Stimulated activated CD4-positive, alpha-beta T cell treated with anti-CD3 and anti-CD28 coated beads, Interleukin-2, amount 100 ng/mL, for 24 hours (primary cell): ENCODE results near the gene BAD.
"Not testable (repeated sequence)": the region's sequence is repeated elsewhere in the genome, so short reads cannot be mapped to it uniquely, and the experiment has no call there.

Source experiments
- DNase-seq, 2 donors: peaks; one replicate each; pipeline ENCODE4 v3.0.0-alpha.2; 2020

BAD gene

DNA sequence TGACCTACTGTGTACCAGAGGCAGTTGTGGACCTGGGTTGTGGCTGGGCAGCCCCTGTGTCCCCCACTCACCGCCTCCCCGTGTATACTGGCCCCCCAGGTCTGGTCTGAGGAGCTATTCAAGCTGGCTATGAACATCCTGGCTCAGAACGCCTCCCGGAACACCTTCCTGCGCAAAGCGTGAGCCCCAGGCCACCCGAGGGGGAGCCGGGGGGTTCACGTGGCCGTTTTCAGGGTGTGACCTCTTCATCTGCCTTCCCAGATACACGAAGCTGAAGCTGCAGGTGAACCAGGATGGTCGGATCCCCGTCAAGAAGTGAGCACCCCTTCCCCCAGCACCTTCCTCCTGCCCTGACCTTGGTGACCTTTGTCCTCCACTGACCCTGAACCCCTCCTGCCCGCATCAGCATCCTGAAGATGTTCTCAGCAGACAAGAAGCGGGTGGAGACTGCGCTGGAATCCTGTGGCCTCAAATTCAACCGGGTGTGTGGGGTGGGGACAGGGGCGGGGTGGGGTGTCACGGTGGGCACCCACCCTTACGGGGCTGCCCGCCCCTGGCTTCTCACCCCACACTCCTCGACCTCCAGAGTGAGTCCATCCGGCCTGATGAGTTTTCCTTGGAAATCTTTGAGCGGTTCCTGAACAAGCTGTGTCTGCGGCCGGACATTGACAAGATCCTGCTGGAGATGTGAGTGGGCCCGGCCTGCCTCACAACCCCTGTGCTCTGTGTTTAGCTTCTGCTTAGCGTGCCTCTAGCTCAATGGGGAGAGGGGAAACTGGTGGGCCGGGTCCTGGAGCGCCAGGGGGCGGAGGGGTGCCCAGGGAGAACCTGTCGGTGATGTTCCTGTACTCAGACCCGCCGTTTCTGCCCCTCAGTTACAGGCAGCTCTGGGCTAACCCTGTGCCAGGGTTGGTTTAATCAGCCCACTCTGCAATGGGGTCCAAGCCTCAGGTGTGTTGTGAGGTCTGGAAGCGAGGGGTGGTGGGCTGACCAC lies 29.0 kb downstream of the BAD start:
- DNase-seq, result no peak

DNA sequence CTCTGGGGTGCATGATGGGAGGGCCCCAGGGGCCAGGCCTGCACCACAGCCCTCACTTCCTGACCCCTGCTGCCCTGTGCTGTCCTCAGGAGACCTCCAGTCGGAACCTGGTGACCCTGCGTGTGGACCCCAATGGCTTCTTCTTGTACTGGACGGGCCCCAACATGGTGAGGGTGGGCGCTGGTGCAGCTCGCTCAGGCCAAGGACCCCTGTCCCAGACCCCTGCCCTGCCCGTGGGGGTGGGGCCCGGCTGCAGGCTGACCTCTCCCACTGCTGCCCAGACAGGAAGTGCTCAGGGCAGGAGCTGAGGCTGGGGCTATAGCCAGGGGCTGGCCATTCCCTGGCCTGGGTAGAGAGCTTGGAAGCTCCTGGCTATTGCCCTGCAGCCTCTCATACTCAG lies 30.1 kb downstream of the BAD start:
- no peak for DNase-seq

DNA sequence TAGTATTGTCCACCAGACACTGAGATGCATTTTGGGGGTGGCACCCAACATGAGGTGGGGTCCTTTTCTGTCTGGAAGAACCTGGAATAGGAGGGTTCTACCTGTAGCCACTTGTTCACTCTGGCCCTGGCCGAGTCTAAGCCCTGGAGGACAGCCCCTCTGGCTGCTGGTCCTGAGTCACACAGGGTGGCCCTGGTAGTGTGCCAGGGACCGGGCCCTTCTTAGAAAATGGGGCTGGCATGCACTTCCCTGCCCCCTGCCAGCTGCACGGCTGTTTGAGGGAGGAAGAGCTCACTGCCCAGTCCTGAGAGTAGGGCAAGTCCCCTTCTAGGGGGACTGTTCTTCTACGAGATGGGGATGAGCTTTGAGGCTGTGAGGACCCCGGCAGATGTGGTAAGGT lies 31.0 kb downstream of the BAD start:
- no peak for DNase-seq

DNA sequence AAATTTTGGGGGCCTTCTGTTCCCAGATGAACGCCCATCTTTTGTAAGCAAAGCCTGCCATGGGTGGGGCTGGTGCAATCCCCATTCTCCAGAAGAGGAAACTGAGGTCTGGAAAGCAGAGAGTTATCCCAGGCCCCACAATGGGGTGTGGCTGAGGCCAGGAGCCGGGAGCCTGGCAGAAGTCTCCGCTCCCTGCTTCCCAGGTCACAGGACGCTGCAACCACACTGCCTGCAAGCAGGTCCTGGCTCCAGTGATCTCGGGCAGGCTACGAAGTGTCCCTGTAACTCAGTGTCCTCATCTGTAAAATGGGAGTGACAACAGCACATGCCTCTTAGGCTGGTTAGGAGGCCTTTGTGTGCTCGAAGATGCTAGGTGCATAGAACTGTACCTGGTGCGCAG lies 31.4 kb downstream of the BAD start:
- DNase-seq, result no peak

DNA sequence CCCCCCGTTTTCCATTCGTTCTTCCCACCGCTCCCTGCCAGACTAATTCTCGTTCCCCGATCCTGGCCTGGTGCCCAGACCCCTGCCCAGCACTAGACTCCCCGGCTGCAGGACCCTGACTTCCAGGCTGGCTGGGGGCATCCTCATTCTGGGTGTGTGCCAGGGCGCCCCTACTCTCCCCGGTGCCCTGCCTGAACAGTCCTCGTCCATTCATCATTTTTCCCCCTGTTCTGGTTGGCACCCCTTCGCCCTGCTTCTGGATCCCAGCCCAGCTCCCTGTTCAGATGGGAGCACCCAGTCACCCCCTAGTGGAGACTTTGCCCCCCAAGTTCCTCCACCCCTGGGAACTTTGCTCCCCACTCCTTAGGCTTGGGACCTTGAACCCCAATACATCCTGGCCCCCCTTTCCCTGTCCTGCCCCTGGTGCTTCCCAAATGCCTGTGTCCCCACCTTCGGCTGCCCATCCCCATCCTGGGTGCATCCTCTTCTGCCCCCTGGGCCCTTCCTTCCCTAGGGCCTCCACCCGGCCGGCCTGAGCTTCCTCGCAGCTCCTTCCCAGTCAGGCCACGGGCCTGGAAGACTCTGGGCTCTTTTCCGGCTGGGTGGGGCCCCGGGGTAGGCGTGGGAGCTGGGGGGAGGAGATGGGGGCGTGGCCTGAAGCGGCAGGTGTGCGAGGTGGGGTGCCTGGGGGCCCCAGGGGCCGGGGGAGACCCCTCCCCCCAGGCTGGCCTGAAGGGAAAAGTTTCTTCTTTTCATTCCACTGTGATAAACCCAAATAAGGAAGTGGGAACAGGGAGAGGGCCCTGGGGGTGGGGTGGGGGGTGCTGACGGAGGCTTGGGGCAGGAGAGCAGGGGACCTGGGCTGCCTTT lies 32.2 kb downstream of the BAD start:
- peak in 1 of 2 donors; percentile 52 for DNase-seq

DNA sequence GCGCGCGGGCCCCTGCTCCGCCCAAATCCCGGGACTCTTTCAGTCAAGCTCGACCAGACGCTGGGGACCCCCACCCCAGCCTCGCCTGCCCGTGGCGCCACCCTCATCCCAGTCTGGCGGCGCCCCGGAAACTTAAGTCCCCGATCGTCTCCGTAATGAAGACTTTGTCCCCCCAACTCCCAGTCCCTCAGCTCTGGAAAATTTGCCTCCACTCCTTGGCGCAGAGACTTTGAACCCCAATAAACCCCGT lies 32.8 kb downstream of the BAD start:
- no peak for DNase-seq

DNA sequence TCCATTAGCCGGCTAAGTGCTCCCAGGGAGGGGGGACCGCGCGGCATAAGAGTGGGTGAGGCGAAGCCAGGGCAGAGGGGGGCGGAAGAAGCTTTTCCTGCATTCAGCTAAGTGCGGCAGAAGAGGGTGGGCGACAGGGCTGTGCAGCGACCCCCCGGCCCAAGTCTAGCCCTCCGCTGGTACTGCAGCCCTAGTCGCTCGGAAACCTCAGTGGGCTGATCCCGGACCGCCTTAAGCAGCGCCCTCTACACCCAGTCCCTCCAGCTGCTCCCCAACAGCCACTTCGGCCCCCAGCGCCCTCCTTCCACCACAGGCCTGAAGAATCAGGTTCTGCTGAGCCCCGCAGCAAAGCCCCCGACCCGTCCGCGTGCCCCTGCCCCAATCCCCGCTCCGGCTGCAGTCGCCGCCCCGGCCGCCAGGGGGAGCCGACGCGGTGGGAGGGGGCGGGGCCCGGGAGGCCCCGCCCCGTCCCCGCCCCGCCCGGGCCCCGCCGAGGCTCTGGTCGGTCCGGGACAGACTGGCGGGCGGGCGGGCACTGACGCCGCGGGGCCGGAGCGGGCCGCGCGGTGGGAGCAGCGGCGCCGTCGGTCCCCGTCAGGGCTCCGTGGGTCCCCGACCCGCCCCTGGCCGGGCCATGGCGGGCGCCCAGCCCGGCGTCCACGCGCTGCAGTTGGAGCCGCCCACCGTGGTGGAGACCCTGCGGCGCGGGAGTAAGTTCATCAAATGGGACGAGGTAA lies 33.3 kb downstream of the BAD start, which contains the start of gene PLCB3:
Gene PLCB3, plus strand, starts transcription at position 515 of the 737 bp plus-strand sequence. Its CDS starts 120 bp downstream, at position 635.
- peak; percentile 70 to 75 for DNase-seq

DNA sequence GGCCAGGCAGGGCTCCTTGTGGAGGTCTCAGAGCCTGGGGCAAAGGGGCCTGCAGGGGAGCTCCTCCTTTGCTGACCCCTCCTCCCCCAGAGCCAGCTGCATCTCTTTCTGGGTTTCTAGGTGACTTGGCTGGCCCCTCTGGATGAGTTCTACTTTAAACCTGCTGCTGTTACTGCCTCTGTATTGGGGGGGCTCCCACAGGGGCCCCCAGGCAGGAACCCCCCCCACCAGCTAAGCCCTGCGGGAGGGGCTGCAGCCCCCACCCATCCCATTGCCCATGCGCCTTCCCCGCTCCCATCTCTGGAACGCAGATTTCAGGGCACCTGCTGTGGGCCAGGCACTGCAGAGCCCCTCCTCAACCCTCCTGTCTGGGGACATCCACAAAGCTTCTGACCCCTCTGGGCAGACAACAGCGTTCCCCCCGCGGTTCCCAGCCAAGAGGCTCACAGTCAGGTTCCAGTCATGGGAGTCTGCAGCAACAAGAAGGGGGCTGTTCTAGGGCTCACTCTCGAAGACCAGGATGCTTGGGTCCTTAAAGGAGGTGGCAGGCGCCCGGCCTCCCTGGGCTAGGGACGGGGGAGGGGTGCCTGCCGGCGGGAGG lies 34.0 kb downstream of the BAD start:
- DNase-seq, result no peak

DNA sequence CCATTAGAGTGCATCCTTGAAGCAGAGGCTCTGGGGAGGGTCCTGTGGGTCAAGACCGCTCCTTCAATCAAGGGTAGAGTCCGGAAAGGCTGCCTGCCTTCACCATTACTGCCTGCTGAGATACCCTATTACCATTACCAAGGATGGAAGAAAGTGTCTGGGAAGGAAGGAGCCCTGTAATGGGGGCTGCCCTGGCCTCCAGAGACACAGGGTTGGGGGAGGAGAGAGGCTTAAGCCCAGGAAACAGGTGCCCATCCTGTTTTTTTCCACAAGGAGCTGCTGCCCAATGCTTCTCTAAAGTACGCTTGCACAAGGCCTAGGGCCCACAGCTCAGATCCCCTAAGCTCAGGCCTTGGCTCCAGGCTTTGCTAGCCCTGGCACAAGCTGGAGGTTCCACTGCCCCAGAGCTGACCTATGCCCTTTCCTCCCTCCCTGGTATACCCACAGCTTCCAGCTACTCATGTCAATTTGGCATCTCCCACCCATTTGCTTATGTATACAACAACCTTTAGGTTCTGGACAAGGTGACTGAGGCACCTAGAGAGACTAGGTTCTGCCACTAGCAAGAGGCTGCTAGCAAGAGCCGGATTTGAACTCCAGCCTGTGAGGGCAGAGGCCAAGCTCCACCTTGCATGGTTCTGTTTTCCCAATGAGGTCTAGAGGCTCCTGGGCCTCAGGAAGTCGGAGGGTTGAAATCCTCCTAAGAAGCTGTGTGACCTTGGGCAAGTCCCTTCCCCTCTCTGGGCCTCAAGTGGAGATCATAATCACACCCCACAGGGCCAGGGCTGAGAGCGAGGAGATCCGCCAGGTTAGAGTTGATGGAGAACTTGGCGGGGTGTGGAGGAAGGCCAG lies 34.7 kb downstream of the BAD start:
- DNase-seq, result no peak

DNA sequence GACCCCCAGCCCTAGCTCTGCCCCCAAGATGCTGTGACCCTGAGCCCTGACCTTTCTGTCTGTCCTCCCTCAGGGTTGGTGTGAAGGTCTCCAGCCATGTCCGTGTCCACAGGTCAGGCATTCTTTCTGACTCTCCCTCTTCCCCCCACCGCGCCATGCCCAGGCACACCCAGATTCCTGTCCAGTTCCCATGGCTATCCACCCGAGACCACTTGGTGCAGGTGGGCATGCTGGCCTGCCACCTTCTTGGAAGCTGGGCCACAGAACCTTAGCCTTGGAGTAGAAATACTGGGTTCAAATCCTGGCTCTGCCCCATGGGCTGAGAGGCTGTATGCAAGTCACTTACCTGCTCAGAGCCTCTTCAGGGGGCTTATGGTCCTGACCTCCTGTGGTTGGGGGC lies 35.4 kb downstream of the BAD start:
- no peak for DNase-seq

DNA sequence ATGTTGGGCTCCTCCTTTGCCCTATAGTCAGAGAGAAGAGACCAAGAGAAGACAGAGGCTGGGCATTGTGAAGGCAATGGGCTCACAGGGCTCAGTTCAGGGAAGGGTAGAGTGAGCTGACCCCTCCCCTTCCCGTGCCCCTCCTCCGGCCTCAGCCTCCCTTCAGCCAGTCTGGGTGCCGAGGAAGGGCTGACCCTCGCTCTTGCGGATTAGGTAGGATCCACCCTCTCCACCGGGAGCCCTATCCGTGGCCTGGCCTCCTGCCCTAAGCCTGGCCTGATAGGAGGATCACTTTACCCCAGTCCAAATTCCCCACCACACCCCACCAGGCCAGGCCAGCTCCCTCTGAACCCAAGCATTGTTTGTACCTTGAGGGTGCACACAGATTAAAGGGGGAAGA lies 35.9 kb downstream of the BAD start:
- no peak for DNase-seq

DNA sequence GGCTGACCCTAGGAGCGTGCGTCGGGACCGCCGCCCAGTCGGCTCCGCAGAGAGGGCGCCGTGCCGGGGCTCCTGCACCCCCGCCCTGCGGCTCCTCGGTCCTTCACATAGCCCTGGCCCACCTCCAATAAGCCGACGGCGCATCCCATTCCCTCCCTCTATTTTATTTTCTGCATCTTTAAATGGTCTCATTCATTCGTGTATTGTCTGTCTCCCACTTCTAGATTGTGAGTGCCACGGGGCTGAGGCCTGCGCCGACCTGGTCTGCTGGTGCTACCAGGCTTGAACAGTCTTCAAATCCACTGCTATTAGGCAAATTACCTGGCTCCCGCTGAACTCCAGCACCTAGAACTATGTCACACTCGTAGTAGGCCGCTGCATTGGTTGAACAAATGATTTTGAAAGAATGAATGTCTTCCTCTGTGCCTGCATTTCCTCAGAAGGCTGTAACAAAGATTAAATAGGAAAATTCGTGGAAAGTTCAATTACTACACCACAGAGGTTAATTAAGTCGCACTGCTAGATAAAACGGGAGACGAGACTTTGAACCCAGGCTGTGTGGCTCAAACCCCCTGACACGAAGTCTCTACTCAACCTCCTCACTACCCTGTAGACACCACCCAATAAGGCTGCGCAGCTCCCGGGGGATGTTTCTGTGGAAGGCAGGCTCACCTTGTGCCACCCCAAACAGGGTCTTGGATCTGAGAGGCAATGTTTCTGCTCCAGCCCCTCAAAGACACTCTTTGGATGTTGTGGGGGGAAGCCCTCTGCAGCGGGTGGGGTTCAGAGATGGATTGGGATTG lies 36.5 kb downstream of the BAD start:
- DNase-seq, result no peak

DNA sequence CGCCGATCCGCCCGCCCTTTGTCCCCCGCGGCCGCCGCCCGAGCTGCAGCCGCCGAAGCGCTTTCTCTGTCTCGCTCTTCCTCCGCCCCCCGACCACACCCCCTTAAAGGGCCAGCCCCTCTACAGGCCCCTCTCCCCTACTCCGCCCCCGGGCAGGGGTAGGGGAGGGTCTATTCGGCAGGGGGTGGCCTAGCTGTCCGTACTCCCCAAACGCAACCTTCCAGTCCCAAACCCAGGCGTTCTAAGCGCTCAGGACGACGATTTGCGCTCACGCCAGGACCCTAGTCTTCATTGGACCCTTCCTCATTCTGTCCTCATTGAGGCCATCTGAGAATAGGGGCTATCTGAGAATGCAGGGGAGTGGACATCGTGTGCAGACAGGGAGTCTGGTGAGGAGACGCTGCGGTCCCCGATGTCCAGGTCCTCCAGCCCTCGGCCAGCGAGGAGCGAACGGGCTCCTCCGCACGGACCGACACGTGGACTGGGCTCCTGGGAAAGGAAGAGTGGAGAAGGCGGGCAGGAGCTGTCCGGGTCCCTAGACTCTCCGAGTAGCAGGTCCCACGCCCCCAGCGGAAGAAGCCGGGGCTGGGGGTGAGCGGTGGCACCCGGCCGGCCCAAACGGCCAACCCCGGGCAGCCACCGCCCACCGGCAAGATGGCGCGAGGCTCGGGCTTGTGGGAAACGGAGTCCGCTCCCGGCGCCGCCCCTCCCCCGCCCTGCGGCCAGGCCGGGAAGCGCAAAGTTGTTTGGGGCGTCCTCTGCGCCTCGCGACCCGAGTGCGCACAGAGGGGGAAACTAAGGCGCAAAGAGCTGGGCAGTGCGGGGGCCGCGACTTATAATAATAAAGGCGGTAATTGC lies 37.4 kb downstream of the BAD start, which contains the start of gene PPP1R14B:
Gene PPP1R14B, minus strand, starts transcription at position 73 of the 858 bp plus-strand sequence. CDS start 270 bp downstream, outside the sequence.
- DNase-seq, result peak; percentile 88 to 89

DNA sequence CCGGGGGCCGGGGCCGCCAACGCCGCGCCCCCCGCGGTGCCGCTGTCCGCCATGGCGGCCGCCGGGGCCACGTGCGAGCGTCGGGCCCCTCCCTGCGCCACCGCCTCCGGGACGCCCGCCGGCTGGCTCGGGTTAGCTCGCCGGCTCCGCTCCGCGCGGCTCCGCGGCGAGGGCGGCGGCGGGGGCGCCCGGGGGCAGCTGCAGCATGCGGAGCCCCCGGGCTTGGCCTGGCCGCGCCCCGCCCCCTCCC lies 37.9 kb downstream of the BAD start:
- not testable (repeated sequence) for DNase-seq

DNA sequence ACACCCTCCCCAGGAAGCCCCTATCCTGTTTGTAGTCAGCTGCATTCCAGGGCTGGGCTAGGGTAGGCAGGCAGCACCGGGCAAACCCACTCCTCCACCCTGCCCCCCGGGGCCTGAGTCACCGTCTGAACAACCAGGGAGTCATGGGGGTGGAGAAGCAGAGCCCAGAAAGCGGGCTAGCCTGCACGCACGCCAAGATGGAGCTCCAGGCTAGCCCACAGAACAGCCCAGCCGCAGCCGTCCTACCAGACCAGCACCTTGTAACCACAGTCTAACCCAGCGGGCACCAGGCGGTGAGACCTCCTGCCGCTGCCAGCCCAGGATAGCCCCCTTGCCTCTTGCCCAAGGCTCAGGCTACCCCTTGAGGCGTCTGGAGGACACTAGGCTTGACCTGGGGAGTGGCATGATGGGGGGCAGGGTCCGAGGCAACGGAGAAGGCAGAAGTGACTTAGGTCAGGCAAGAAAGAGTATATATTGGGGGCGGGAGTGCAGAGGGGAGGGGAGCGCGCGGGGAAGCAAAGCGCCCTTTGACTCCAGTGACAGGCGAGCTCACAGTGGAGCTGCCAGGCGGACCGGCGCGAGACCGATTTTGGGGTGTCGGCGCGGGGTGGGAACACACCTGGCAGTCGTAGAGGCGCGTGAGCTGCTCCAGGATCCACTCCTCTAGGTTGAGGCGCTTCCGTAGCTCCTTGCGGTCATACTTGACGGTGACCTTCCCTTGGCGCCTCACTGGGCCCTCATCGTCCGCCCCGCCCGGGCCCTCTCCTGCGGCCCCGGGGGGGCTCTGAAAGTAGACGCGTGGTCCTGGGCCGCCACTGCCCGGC lies 38.5 kb downstream of the BAD start:
- peak; percentile 83 to 85 for DNase-seq

DNA sequence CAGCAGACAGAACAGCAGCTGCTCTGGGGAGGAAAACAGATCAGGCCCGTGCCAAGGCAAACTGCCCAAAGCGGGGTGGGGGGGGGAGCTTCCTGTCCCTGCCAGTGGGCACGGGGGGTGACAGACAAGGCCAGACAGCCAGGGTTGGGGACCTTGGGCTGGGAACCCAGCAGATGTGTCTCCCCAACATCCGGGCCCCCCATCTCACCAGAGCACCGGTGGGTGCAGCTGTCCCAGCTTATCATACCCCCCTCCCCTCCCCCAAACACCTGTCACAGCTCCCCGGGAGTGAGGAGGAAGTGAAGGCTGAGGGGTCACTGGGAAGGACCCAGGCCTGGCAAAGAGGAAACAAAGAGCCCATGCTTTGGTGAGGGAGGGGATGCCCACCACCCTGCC lies 39.1 kb downstream of the BAD start:
- peak in 1 of 2 donors; percentile 34 for DNase-seq

DNA sequence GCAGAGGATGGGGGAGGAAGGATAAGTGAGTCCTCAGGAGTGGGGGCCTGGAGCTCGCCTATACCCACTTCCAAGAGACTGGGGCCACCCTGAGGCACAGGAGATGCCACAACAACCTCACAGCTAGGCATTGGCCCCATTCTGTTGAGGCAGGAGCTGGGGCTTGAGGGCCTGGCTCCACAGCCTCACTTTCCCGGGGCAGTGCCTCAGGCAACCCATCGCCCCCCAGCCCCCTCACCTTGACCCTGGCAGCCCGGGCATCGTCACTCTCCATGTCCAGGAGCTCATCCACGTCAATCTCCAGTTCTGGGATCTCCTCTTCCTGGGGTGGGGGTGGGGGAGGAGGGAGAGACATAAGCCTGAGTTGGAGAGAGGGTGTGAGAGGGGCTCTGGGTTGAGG lies 39.5 kb downstream of the BAD start:
- no peak for DNase-seq

DNA sequence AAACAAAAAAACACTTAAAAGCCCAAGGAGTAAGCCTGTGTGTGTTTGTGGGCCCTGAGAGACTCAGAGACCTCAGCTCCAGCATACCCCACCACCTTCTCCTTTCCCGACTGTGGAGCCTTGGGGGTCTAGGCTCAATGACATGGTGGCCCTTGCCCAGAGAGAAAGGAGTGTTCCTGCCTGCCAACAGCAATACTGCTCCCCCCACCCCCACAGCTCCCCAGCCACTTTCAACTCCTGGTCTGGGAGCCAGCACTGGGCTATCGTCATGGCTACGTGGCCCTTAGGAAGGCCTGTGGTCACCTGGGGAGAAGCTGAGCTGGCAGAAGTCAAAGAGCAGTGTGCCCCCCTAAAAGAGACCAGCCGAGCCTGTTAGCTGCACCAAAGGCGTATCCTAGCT lies 40.4 kb downstream of the BAD start:
- DNase-seq, result no peak

DNA sequence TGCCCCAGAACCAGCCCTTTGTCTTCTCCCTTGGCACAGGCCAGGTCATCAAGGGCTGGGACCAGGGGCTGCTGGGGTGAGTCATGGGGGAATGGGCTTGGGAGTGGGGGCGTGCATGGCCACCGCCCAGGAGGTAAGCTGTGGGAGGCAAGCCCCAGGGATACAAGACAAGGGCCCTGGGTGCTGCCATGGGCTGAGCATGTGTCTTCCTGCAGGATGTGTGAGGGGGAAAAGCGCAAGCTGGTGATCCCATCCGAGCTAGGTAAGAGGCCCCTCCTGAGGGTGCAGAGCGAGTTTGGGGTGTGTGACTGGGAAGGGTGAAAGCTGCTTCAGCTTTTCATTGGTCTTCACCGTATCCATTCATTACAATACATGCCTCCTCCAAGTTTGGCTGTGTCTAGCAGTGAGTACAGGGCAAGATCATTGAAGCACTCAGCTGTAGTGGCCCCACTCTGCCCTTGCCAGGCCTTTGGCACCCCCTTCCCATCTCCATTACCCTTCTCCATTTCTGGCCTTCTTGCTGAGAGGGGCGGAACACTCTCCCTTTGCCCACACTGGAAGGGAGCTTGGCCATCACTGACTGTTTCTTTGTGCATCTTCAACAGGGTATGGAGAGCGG lies 41.1 kb downstream of the BAD start:
- DNase-seq, result no peak
